Psoas muscle (tissue), 8 donors: ENCODE data around the gene SNAP47. TPM values are rescaled to one million over a fixed set of nuclear protein-coding genes. Genes with fewer than 3 reads are reported as not detected.

Experiments
- ATAC-seq, 4 donors: fragments of 200-7000 bp; cut with Tn5 transposase; one replicate each; pipeline ENCODE4 v1.9.1; 2020; ENCODE audit warnings: moderate library complexity in 3 of 4, mild to moderate bottlenecking in 2 of 4
- DNase-seq, 2 donors: peaks; one replicate each; pipeline ENCODE4 v3.0.0-alpha.2; 2020
- H3K27ac ChIP-seq: fragments of 200-600 bp; one replicate; pipeline ENCODE4 v1.8.0; 2022
- H3K27me3 ChIP-seq, 3 donors: fragments of 200-600 bp in 1 of 3; one replicate each; pipeline versions ENCODE4 v1.6.1 to v1.8.0; 2013 to 2022; ENCODE audit warnings: low read length in 2 of 3, mild to moderate bottlenecking in 2 of 3, moderate library complexity in 1 of 3; ENCODE audit not compliant: insufficient read depth in 3 of 3
- H3K36me3 ChIP-seq, 2 donors: fragments of 200-600 bp in 1 of 2; one replicate each; pipeline versions ENCODE4 v1.6.1 to v1.8.0; 2013 to 2022; ENCODE audit warnings: low read depth in 1 of 2, mild to moderate bottlenecking in 1 of 2, moderate library complexity in 1 of 2; ENCODE audit not compliant: insufficient read depth in 1 of 2
- H3K4me1 ChIP-seq: fragments of 200-600 bp; one replicate; pipeline ENCODE4 v1.8.0; 2022
- H3K4me3 ChIP-seq: fragments of 200-600 bp; one replicate; pipeline ENCODE4 v1.8.0; 2022; ENCODE audit warnings: mild to moderate bottlenecking
- H3K9me3 ChIP-seq: fragments of 200-600 bp; one replicate; pipeline ENCODE4 v1.8.0; 2022
- CTCF ChIP-seq: fragments of 200-600 bp; IDR thresholded peaks from one replicate; pipeline ENCODE4 v1.8.0; 2022; ENCODE audit warnings: antibody characterized with exemption
- WGBS, 3 donors: extraction: QIAGEN DNeasy Blood & Tissue Kit; methylation state at CpG; one replicate each; pipeline versions ENCODE4 v1.1.6 to v1.1.7; 2013; 5-methylcytosine and 5-hydroxymethylcytosine counted together
- intact Hi-C, 2 donors: fragments of 100-400 bp; cut with DNase I; formaldehyde crosslinking; loops; one replicate each; pipeline versions ENCODE4 v1.11.0 to v1.14.2; 2022
- polyA plus RNA-seq, 3 donors: library from polyadenylated mRNA; stranded (reverse); fragments of 200-250 nt; gene quantifications; one replicate each; pipeline ENCODE4 v1.2.3, GENCODE V29; 2013
- total RNA-seq, 4 donors: library from RNA; stranded (reverse); fragmentation: NEBNext Ultra II Directional in 2 of 4; extraction: Animal tissue kit (Norgen Biotek cat#: 25700) in 2 of 4; gene quantifications; one replicate each; pipeline versions ENCODE4 v1.2.1 to v1.2.4, GENCODE V29; 2021 to 2023
- donor health status: healthy with polysubstance abuse.
- donor health status: DM: no; HTN: no; CAD: no; lungs with moderate emphysema.
- donor health status: Bipolar disorder and iron deficiency.
- donor health status: healthy.
- donor health status: DM: yes; HTN: yes; CAD: no.
- donor health status: DM: no; HTN: no; CAD: no.
- donor health status: DM: no; HTN: no; CAD: no.
- donor health status: DM: yes; HTN: yes; CAD: no.

Gene SNAP47
- total and polyA plus RNA-seq, 7 donors, result 17.9 to 40.5 (median 26.6) TPM

DNA sequence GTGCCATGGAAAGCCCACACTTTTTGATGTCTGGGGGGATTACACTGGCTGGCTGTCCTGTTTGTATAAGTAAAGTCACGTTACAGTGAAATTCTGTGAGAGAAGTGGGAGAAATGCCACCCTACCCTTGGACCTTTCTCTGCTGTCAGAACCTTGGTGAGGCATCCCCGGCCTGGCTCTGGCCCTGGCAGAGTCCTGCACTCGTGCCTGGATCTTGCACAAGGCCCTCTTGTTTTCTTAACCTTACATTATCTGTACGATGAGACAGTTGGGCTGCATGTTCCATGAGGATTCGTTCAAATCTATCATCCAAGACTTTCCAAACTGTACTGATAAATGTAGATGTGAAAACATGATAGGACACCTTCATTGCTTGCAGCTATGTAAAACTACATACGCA is 11.4 kb downstream of the SNAP47 start:
- 88 to 95% (median 89%) methylated on average over 6 of the region's 6 CpGs for WGBS, 3 donors
- no peak overlapping the region for H3K27ac ChIP-seq
- no peak for TF ChIP-seq CTCF
- H3K36me3 ChIP-seq, result peaks cover 0 to 26% of the 10 kb centered on the region in 2 donors
- ATAC-seq, result no peak
- H3K4me3 ChIP-seq, result no peak overlapping the region
- no peaks in the 10 kb centered on the region for H3K9me3 ChIP-seq
- H3K4me1 ChIP-seq, result peaks cover 21% of the 10 kb centered on the region
- intact Hi-C loops, result no loop called here
- DNase-seq, result no peak
- no peaks in the 10 kb centered on the region for H3K27me3 ChIP-seq

GRCh38 chr1:227747382-227747781 is 12.1 kb downstream of the SNAP47 start:
- DNase-seq (peak in 1 of 2 donors; percentile 35), ATAC-seq (no peak)
- H3K27ac ChIP-seq, result no peak overlapping the region
- no peaks in the 10 kb centered on the region for H3K27me3 ChIP-seq
- H3K4me1 ChIP-seq, result peaks cover 21% of the 10 kb centered on the region
- H3K9me3 ChIP-seq, result no peaks in the 10 kb centered on the region
- no peak overlapping the region for H3K4me3 ChIP-seq
- WGBS, 3 donors, result 81 to 86% (median 84%) methylated on average over 8 of the region's 8 CpGs
- intact Hi-C loops, result no loop called here
- no peak for TF ChIP-seq CTCF
- peaks cover 0 to 26% of the 10 kb centered on the region in 2 donors for H3K36me3 ChIP-seq

DNA sequence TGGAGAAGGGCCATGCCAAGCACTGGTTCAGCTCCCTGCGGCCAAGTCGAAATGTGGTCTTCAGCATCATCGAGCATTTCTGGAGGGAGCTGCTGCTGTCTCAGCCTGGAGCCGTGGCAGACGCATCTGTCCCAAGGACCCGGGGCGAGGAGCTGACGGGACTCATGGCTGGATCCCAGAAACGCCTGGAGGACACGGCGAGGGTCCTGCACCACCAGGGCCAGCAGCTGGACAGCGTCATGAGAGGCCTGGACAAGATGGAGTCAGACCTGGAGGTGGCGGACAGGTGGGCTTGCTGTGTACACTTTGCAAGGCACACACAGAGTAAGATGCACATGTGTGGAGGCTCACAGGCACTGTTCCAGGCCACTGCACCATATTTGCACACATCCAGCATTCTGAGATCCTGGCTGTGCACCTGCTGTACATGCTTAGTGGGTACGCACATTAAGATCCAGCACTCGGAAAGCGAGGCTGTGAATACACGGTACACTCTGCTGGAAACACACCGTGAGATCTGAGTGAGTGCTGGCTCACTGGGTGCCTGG is 12.8 kb downstream of the SNAP47 start:
- Histone ChIP-seq H3K27ac (no peak overlapping the region), H3K4me1 (peaks cover 22% of the 10 kb centered on the region), H3K36me3 (peaks cover 0 to 26% of the 10 kb centered on the region in 2 donors), H3K9me3 (no peaks in the 10 kb centered on the region), H3K4me3 (no peak overlapping the region), H3K27me3 (no peaks in the 10 kb centered on the region)
- ATAC-seq (no peak), DNase-seq (peak in 1 of 2 donors; percentile 26)
- intact Hi-C loops, result no loop called here
- TF ChIP-seq CTCF, result no peak
- 84 to 95% (median 87%) methylated on average over 18 of the region's 18 CpGs for WGBS, 3 donors

DNA sequence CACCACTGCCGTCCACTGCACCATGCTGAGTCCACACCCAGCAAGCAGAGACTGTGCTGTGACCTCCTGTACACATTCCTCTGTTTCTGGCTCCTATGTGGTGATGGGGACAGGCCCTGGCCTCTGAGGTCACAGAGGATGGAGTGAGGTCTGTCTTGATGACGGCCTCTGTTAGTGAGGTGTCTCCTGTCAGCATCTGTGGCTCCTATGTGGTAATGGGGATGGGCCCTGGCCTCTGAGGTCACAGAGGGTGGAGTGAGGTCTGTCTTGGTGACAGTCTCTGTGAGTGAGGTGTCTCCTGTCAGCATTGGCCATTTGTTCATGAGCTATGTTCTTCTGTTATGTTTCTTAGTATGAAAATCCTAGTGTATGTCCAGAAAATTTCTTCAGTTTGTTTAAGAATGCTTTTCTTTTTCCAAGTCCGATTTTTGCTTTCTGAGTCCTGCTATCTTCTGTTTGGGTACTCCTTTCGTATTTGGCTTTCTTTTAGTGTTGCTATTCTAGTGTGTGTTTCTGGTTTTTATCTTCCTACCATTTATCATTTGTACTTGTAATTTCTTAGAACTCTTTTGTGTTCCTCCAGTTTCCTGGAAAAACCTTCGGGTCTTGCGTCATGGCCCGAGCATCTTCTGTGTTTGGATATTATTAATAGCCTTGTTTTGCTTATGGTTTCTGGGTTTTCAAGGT is 13.4 kb downstream of the SNAP47 start:
- intact Hi-C loops, result no loop called here
- no peaks in the 10 kb centered on the region for H3K9me3 ChIP-seq
- H3K4me1 ChIP-seq, result peaks cover 29% of the 10 kb centered on the region
- H3K4me3 ChIP-seq, result no peak overlapping the region
- H3K27ac ChIP-seq, result no peak overlapping the region
- H3K36me3 ChIP-seq, result peaks cover 0 to 26% of the 10 kb centered on the region in 2 donors
- no peak for DNase-seq
- 56 to 77% (median 60%) methylated on average over 7 of the region's 7 CpGs for WGBS, 3 donors
- TF ChIP-seq CTCF, result no peak
- H3K27me3 ChIP-seq, result no peaks in the 10 kb centered on the region
- peak in 3 of 4 donors; percentile 26 to 41 (median 35) for ATAC-seq
